Keratinocyte (primary cell): ENCODE measurements around the gene GOSR1. TPM values are rescaled to one million over a fixed set of nuclear protein-coding genes. Genes with fewer than 3 reads are reported as not detected.

Experiments used
- DNase-seq: peaks from one replicate; pipeline ENCODE4 v3.0.0-alpha.2; 2011; ENCODE audit warnings: low read depth, missing footprints, low spot score
- FAIRE-seq: peaks from 2 replicates; lab custom pipeline; 2011; peaks lifted over from hg19 to GRCh38; lab: Jason Lieb, UNC
- H2AFZ ChIP-seq: 2 replicates; pipeline ENCODE4 v1.6.0; 2012; ENCODE audit warnings: low read length, control low read depth, inconsistent platforms; ENCODE audit not compliant: control insufficient read depth
- H3K27ac ChIP-seq: 2 replicates; pipeline ENCODE4 v1.5.1; 2011; ENCODE audit warnings: low read length; ENCODE audit not compliant: control insufficient read depth, insufficient read depth
- H3K27me3 ChIP-seq: 3 replicates; pipeline ENCODE4 v1.6.0; 2011; ENCODE audit warnings: low read length; ENCODE audit not compliant: control insufficient read depth, insufficient read depth; ENCODE audit errors: extremely low read depth
- H3K36me3 ChIP-seq, 2 experiments: 2 replicates in 1 of 2; 3 replicates in 1 of 2; pipeline ENCODE4 v1.5.1; 2011; ENCODE audit warnings: low read length in 2 of 2, mild to moderate bottlenecking in 1 of 2; ENCODE audit not compliant: control insufficient read depth in 2 of 2, insufficient read depth in 2 of 2; ENCODE audit errors: extremely low read depth in 1 of 2
- H3K4me1 ChIP-seq: 3 replicates; pipeline ENCODE4 v1.5.1; 2011; ENCODE audit warnings: low read length; ENCODE audit not compliant: control insufficient read depth, insufficient read depth; ENCODE audit errors: extremely low read depth
- H3K4me2 ChIP-seq: 3 replicates; pipeline ENCODE4 v1.6.0; 2011; ENCODE audit warnings: low read depth, low read length; ENCODE audit not compliant: control insufficient read depth, insufficient read depth; ENCODE audit errors: extremely low read depth
- H3K4me3 ChIP-seq, 3 experiments: fragments of 200-600 bp in 1 of 3; sonication (generic) in 1 of 3; 2 replicates in 2 of 3; 3 replicates in 1 of 3; pipeline ENCODE4 v1.5.1; 2011 to 2016; ENCODE audit warnings: low read length in 3 of 3, mild to moderate bottlenecking in 3 of 3, control low read depth in 2 of 3, inconsistent platforms in 1 of 3, low read depth in 1 of 3, mixed read lengths in 1 of 3, mixed run types in 1 of 3, moderate library complexity in 1 of 3; ENCODE audit not compliant: control insufficient read depth in 2 of 3, insufficient read depth in 2 of 3; ENCODE audit errors: extremely low read depth in 1 of 3
- H3K79me2 ChIP-seq: 2 replicates; pipeline ENCODE4 v1.6.0; 2012; ENCODE audit warnings: low read length; ENCODE audit not compliant: control insufficient read depth, insufficient read depth
- H3K9ac ChIP-seq: 3 replicates; pipeline ENCODE4 v1.6.0; 2011; ENCODE audit warnings: low read length; ENCODE audit not compliant: control insufficient read depth, insufficient read depth; ENCODE audit errors: extremely low read depth
- H3K9me1 ChIP-seq: 3 replicates; pipeline ENCODE4 v1.6.0; 2011; ENCODE audit warnings: low read length; ENCODE audit not compliant: control insufficient read depth, insufficient read depth; ENCODE audit errors: extremely low read depth
- H3K9me3 ChIP-seq: 2 replicates; pipeline ENCODE4 v1.5.1; 2012; ENCODE audit warnings: low read depth, low read length; ENCODE audit not compliant: control insufficient read depth
- H4K20me1 ChIP-seq: 3 replicates; pipeline ENCODE4 v1.6.0; 2011; ENCODE audit warnings: low read length; ENCODE audit not compliant: control insufficient read depth, insufficient read depth; ENCODE audit errors: extremely low read depth
- EZH2 ChIP-seq: IDR thresholded peaks from one replicate; pipeline ENCODE4 v1.6.1; 2012; ENCODE audit warnings: inconsistent platforms, mild to moderate bottlenecking, low read length, moderate library complexity
- dilution Hi-C: fragments of 300-500 bp; cut with MboI; formaldehyde crosslinking; loops from one replicate; pipeline ENCODE4 v1.7.0; 2020; ENCODE audit warnings: low sequenced_read_pairs; ENCODE audit not compliant: extremely low pct_ligation_motif_present
- polyA plus RNA-seq, 5 experiments: library from polyadenylated mRNA; depleted of rRNA in 3 of 5; stranded (reverse) in 3 of 5; stranded (forward) in 1 of 5; unstranded in 1 of 5; fragments of >200 nt; gene quantifications; 1 replicate in 1 of 5; 2 replicates in 3 of 5; 3 replicates in 1 of 5; pipeline versions ENCODE4 v1.2.1 to v1.2.3, GENCODE V29; 2011 to 2012; ENCODE audit warnings: missing spikeins in 2 of 5, low read depth in 1 of 5, low replicate concordance in 1 of 5
- TF ChIP-seq, protein P1 (sequence below), 3 experiments: IDR thresholded peaks in 1 of 3; conservative IDR thresholded peaks in 1 of 3; optimal IDR thresholded peaks in 1 of 3; 2 replicates in 2 of 3; 3 replicates in 1 of 3; pipeline versions ENCODE3 to v1.5.1; 2011; ENCODE audit warnings: low read length in 3 of 3, mild to moderate bottlenecking in 3 of 3, moderate library complexity in 2 of 3, control low read depth in 1 of 3, inconsistent platforms in 1 of 3; ENCODE audit not compliant: insufficient read depth in 2 of 3; ENCODE audit errors: extremely low read depth in 1 of 3

The GOSR1 gene
- polyA plus RNA-seq, 1 donor (not counting 4 experiments of a cell fraction or from before 2014, with no cell fraction given) = 24.5 TPM

DNA sequence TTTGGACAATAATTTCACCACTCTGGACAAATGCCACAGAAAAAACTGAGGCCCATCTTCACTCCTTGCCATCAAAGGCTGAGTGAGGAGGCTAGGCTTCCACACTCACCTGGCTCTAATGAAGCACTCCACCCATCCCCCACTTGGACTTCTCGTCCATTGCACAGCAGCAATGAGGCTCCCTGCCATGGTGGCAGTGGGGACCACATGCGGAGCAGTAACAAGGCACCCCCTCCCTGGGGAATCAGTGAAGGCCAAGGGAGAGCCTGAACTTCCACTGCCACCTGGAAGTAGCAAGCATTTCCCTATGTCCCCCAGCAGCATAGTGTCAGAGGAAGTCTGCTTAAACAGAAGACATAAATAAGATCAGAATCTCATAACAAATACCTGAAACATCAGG is 2.0 kb upstream of the GOSR1 start:
- Histone ChIP-seq H3K4me3 (no peak overlapping the region), H3K36me3 (no peaks in the 10 kb centered on the region), H2AFZ (no peak overlapping the region), H3K27ac (no peak overlapping the region), H3K4me2 (no peak overlapping the region), H3K27me3 (no peaks in the 10 kb centered on the region), H4K20me1 (no peaks in the 10 kb centered on the region), H3K9me3 (no peaks in the 10 kb centered on the region), H3K79me2 (peaks cover 33% of the 10 kb centered on the region), H3K9me1 (no peaks in the 10 kb centered on the region), H3K4me1 (peaks cover 22% of the 10 kb centered on the region), H3K9ac (no peak overlapping the region)
- DNase-seq (no peak), FAIRE-seq (no peak)
- dilution Hi-C loops = no loop called here
- TF ChIP-seq EZH2 = no peak
- TF ChIP-seq, protein P1, sequence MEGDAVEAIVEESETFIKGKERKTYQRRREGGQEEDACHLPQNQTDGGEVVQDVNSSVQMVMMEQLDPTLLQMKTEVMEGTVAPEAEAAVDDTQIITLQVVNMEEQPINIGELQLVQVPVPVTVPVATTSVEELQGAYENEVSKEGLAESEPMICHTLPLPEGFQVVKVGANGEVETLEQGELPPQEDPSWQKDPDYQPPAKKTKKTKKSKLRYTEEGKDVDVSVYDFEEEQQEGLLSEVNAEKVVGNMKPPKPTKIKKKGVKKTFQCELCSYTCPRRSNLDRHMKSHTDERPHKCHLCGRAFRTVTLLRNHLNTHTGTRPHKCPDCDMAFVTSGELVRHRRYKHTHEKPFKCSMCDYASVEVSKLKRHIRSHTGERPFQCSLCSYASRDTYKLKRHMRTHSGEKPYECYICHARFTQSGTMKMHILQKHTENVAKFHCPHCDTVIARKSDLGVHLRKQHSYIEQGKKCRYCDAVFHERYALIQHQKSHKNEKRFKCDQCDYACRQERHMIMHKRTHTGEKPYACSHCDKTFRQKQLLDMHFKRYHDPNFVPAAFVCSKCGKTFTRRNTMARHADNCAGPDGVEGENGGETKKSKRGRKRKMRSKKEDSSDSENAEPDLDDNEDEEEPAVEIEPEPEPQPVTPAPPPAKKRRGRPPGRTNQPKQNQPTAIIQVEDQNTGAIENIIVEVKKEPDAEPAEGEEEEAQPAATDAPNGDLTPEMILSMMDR (optimal IDR thresholded peaks at IDR 0.05 in 1 of 3, IDR thresholded peaks at IDR 0.05 in 1 of 3, conservative IDR thresholded peaks at IDR 0.05 in 1 of 3; ENCODE audit: extremely low read depth in 1 of 3, insufficient read depth in 2 of 3, low read length in 3 of 3) = no peak

DNA sequence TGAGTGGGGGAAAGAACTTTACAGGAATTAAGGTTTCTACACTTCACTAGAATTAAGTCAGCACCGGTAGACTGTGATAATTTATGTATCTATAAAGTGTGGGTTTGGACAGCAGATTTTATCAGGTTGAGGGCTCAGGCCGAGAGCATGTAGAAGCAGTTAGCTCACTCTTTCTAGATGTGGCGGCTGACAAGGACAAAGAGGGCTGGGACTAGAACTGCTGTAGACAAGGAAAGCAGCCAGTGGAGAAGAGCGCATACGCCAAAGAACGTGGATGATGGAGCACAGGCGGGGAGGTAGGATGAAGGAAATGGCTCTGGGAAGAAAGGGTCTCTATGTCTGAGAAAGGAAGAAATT is 504 bp upstream of the GOSR1 start:
- dilution Hi-C loops = no loop called here
- Histone ChIP-seq H3K27me3 (no peaks in the 10 kb centered on the region), H3K9me3 (no peaks in the 10 kb centered on the region), H3K79me2 (peaks cover 30% of the 10 kb centered on the region), H3K4me2 (peak overlapping the region; percentile 74), H3K4me3 (peak overlapping the region in 2 of 3 experiments; percentile 82 to 92), H2AFZ (peak overlapping the region; percentile 68), H3K9ac (peak overlapping the region; percentile 96), H3K36me3 (peaks cover 0 to 5% of the 10 kb centered on the region in 2 experiments), H4K20me1 (no peaks in the 10 kb centered on the region), H3K27ac (no peak overlapping the region), H3K4me1 (peaks cover 14% of the 10 kb centered on the region), H3K9me1 (no peaks in the 10 kb centered on the region)
- no peak for FAIRE-seq
- TF ChIP-seq, protein P1 (optimal IDR thresholded peaks at IDR 0.05 in 1 of 3, IDR thresholded peaks at IDR 0.05 in 1 of 3, conservative IDR thresholded peaks at IDR 0.05 in 1 of 3; ENCODE audit: extremely low read depth in 1 of 3, insufficient read depth in 2 of 3, low read length in 3 of 3) = no peak
- no peak for TF ChIP-seq EZH2
- DNase-seq = no peak
